K562 (cell line): Measurements from ENCODE around the gene MPC1. TPM values are rescaled to one million over a fixed set of nuclear protein-coding genes. Genes with fewer than 3 reads are reported as not detected.

Source experiments
- BCOR ChIP-seq: fragments of 450-650 bp; IDR thresholded peaks from 2 replicates; pipeline ENCODE4 v1.6.1; 2016
- ELF4 ChIP-seq: fragments of 450-650 bp; formaldehyde crosslinking; IDR thresholded peaks from 2 replicates; pipeline ENCODE4 v1.4.0; 2022; ENCODE audit warnings: missing genetic modification characterization
- EWSR1 ChIP-seq: fragments of 450-650 bp; IDR thresholded peaks from 2 replicates; pipeline ENCODE4 v1.6.1; 2018; ENCODE audit warnings: borderline replicate concordance, mild to moderate bottlenecking, low read depth, moderate library complexity; ENCODE audit not compliant: partially characterized antibody
- HLTF ChIP-seq: fragments of 450-650 bp; IDR thresholded peaks from 2 replicates; pipeline ENCODE4 v1.6.1; 2016
- KDM4B ChIP-seq, 2 experiments: fragments of 450-650 bp in 1 of 2; sonication (generic) in 1 of 2; IDR thresholded peaks; 2 replicates each; pipeline ENCODE4 v1.6.1; 2016 to 2017; ENCODE audit warnings: borderline replicate concordance in 2 of 2, antibody characterized with exemption in 1 of 2, low read depth in 1 of 2, mild to moderate bottlenecking in 1 of 2
- MYBL2 ChIP-seq, 2 experiments: fragments of 450-650 bp in 1 of 2; sonication (generic) in 1 of 2; formaldehyde crosslinking in 1 of 2; IDR thresholded peaks; 2 replicates each; pipeline versions ENCODE4 v1.6.1 to v1.8.1; 2017 to 2022; ENCODE audit warnings: borderline replicate concordance in 1 of 2, inconsistent platforms in 1 of 2, low read depth in 1 of 2, mild to moderate bottlenecking in 1 of 2, missing genetic modification reagents in 1 of 2, moderate library complexity in 1 of 2
- NR2F6 ChIP-seq: fragments of 450-650 bp; formaldehyde crosslinking; IDR thresholded peaks from 2 replicates; pipeline ENCODE4 v1.4.0; 2020; ENCODE audit warnings: mild to moderate bottlenecking
- PRMT5 ChIP-seq: sonication (generic); formaldehyde crosslinking; IDR thresholded peaks from 2 replicates; pipeline ENCODE4 v1.5.0; 2020; ENCODE audit warnings: missing genetic modification reagents
- ZNF165 ChIP-seq: fragments of 250-450 bp; sonication (Bioruptor Pico); IDR thresholded peaks from 2 replicates; pipeline ENCODE4 v1.4.0; 2020; ENCODE audit warnings: borderline replicate concordance
- ZNF699 ChIP-seq: fragments of 250-450 bp; sonication (Bioruptor Pico); IDR thresholded peaks from 2 replicates; pipeline ENCODE4 v1.8.0; 2021; ENCODE audit warnings: mild to moderate bottlenecking, moderate library complexity; ENCODE audit not compliant: insufficient replicate concordance
- polyA plus RNA-seq, 8 experiments: library from polyadenylated mRNA; depleted of rRNA in 4 of 8; stranded (reverse) in 5 of 8; unstranded in 3 of 8; fragments of >200 nt; fragmentation: Nextera tagmentation in 2 of 8; fragmentation: Illumina TruSeq in 1 of 8; extraction: Ambion mirVana in 2 of 8; extraction: Trizol in 1 of 8; gene quantifications; 2 replicates each; pipeline versions ENCODE4 v1.2.1 to v1.2.3, GENCODE V29; 2011 to 2014; ENCODE audit warnings: inconsistent platforms in 1 of 8, missing spikeins in 1 of 8
- total RNA-seq, 7 experiments: library from RNA; depleted of rRNA in 6 of 7; stranded (reverse); fragments of >200 nt in 6 of 7; fragmentation: Illumina TruSeq in 2 of 7; extraction: Trizol in 2 of 7; gene quantifications; 2 replicates each; pipeline versions ENCODE4 v1.2.1 to v1.2.3, GENCODE V29; 2011 to 2021; ENCODE audit warnings: low replicate concordance in 1 of 7
- TF ChIP-seq, protein P1 (sequence below): sonication (generic); formaldehyde crosslinking; IDR thresholded peaks from 2 replicates; pipeline ENCODE4 v1.8.1; 2023; ENCODE audit warnings: mild to moderate bottlenecking, missing genetic modification reagents, moderate library complexity
- TF ChIP-seq, protein P2 (sequence below): fragments of 250-450 bp; sonication (Bioruptor Pico); IDR thresholded peaks from 2 replicates; pipeline ENCODE4 v1.5.1; 2021; ENCODE audit warnings: mild to moderate bottlenecking
- TF ChIP-seq, protein P3 (sequence below): fragments of 450-650 bp; IDR thresholded peaks from 2 replicates; pipeline ENCODE4 v1.6.1; 2017; ENCODE audit warnings: antibody characterized with exemption, mild to moderate bottlenecking
- TF ChIP-seq, protein P4 (sequence below): IDR thresholded peaks from 2 replicates; pipeline ENCODE4 v1.6.1; 2011; ENCODE audit warnings: borderline replicate concordance, low read depth, mild to moderate bottlenecking, moderate library complexity, low read length; ENCODE audit not compliant: insufficient read depth, poor library complexity, severe bottlenecking

MPC1 gene
- total and polyA plus RNA-seq, 9 of the 15 experiments (the other 6 are each of a cell fraction or from before 2014, with no cell fraction given) = 78.6 to 185 (median 138) TPM

DNA sequence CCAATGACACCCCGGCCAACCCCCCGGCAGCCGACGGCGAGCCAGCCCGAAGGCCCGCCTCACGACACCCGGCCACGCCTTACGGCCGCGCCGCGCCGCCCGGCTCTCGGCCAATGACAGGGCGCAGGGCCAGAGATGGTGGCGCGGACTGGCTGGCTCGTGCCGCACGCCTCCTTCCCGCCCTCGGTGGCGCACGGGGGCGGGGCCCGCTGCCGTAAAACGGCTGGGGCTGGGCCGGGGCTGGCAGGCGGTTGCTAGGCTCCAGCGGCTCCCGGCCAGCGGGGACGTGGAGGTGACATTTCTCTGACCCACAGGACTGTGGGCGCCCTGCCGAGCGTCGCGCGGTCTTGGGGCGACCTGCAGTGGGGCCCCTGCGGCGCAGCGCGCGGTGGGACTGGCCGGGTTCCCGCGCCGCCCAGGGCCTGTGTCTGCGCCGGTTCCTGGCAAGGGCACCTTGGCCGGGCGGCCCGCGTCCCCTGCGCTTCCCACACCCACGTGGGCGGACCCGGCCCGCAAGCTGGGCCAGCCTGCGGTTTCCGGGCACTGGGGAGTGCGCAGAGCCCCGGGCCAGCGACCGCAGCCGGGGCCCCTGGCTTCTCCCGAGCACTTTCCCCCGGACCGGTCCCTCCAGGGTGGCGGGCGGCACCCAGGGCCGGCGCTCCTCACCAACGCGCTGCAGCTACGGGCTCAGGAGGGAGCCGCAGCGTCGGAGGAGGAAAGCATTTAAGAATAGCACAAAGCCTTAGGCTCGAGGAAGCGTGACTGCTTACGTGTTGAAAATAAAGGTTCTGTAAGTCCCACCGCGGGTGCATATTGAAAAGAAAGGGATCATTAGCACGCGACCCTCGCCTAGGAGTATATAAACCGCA is at the start of gene MPC1 (continued):
- TF ChIP-seq, protein P1, sequence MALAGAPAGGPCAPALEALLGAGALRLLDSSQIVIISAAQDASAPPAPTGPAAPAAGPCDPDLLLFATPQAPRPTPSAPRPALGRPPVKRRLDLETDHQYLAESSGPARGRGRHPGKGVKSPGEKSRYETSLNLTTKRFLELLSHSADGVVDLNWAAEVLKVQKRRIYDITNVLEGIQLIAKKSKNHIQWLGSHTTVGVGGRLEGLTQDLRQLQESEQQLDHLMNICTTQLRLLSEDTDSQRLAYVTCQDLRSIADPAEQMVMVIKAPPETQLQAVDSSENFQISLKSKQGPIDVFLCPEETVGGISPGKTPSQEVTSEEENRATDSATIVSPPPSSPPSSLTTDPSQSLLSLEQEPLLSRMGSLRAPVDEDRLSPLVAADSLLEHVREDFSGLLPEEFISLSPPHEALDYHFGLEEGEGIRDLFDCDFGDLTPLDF (CRISPR knock-in tag) = peak; percentile 98
- TF ChIP-seq ELF4 (CRISPR knock-in tag) = no peak
- TF ChIP-seq KDM4B (IDR thresholded peaks at IDR 0.05; ENCODE audit: borderline replicate concordance in 2 of 2, low read depth in 1 of 2) = peak in 1 of 2 experiments; percentile 21; a peak in 1 of 4 replicates
- no peak for TF ChIP-seq NR2F6 (CRISPR knock-in tag)
- TF ChIP-seq PRMT5 = peak; percentile 83
- no peak for TF ChIP-seq EWSR1
- 0 out of 2 replicates have a peak, but pooled peaks have one; percentile 84 for TF ChIP-seq ZNF165 (CRISPR knock-in tag)
- no peak for TF ChIP-seq MYBL2 (IDR thresholded peaks at IDR 0.05; ENCODE audit: low read depth)
- no peak for TF ChIP-seq MYBL2 (CRISPR knock-in tag; IDR thresholded peaks at IDR 0.05; ENCODE audit: borderline replicate concordance)
- TF ChIP-seq, protein P2, sequence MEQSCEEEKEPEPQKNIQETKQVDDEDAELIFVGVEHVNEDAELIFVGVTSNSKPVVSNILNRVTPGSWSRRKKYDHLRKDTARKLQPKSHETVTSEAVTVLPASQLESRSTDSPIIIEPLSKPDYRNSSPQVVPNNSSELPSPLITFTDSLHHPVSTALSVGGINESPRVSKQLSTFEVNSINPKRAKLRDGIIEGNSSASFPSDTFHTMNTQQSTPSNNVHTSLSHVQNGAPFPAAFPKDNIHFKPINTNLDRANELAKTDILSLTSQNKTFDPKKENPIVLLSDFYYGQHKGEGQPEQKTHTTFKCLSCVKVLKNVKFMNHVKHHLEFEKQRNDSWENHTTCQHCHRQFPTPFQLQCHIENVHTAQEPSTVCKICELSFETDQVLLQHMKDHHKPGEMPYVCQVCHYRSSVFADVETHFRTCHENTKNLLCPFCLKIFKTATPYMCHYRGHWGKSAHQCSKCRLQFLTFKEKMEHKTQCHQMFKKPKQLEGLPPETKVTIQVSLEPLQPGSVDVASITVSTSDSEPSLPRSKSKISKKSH (CRISPR knock-in tag) = no peak
- no peak for TF ChIP-seq ZNF699 (CRISPR knock-in tag)
- TF ChIP-seq, protein P3, sequence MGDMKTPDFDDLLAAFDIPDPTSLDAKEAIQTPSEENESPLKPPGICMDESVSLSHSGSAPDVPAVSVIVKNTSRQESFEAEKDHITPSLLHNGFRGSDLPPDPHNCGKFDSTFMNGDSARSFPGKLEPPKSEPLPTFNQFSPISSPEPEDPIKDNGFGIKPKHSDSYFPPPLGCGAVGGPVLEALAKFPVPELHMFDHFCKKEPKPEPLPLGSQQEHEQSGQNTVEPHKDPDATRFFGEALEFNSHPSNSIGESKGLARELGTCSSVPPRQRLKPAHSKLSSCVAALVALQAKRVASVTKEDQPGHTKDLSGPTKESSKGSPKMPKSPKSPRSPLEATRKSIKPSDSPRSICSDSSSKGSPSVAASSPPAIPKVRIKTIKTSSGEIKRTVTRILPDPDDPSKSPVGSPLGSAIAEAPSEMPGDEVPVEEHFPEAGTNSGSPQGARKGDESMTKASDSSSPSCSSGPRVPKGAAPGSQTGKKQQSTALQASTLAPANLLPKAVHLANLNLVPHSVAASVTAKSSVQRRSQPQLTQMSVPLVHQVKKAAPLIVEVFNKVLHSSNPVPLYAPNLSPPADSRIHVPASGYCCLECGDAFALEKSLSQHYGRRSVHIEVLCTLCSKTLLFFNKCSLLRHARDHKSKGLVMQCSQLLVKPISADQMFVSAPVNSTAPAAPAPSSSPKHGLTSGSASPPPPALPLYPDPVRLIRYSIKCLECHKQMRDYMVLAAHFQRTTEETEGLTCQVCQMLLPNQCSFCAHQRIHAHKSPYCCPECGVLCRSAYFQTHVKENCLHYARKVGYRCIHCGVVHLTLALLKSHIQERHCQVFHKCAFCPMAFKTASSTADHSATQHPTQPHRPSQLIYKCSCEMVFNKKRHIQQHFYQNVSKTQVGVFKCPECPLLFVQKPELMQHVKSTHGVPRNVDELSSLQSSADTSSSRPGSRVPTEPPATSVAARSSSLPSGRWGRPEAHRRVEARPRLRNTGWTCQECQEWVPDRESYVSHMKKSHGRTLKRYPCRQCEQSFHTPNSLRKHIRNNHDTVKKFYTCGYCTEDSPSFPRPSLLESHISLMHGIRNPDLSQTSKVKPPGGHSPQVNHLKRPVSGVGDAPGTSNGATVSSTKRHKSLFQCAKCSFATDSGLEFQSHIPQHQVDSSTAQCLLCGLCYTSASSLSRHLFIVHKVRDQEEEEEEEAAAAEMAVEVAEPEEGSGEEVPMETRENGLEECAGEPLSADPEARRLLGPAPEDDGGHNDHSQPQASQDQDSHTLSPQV = 0 out of 2 replicates have a peak, but pooled peaks have one; percentile 46
- TF ChIP-seq, protein P4, sequence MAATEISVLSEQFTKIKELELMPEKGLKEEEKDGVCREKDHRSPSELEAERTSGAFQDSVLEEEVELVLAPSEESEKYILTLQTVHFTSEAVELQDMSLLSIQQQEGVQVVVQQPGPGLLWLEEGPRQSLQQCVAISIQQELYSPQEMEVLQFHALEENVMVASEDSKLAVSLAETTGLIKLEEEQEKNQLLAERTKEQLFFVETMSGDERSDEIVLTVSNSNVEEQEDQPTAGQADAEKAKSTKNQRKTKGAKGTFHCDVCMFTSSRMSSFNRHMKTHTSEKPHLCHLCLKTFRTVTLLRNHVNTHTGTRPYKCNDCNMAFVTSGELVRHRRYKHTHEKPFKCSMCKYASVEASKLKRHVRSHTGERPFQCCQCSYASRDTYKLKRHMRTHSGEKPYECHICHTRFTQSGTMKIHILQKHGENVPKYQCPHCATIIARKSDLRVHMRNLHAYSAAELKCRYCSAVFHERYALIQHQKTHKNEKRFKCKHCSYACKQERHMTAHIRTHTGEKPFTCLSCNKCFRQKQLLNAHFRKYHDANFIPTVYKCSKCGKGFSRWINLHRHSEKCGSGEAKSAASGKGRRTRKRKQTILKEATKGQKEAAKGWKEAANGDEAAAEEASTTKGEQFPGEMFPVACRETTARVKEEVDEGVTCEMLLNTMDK = no peak
- no peak for TF ChIP-seq BCOR
- TF ChIP-seq HLTF = no peak
